GM15510 (cell line): ENCODE data around the gene NOL12.
A peak's percentile ranks its signal among the peaks of the same experiment; 100 is the strongest.

ENCODE experiments used
- POLR2A ChIP-seq: IDR thresholded peaks from 3 replicates; pipeline ENCODE4 v1.6.1; 2011; ENCODE audit warnings: borderline replicate concordance; ENCODE audit not compliant: insufficient read length; ENCODE audit errors: extremely low read depth

Gene NOL12

DNA sequence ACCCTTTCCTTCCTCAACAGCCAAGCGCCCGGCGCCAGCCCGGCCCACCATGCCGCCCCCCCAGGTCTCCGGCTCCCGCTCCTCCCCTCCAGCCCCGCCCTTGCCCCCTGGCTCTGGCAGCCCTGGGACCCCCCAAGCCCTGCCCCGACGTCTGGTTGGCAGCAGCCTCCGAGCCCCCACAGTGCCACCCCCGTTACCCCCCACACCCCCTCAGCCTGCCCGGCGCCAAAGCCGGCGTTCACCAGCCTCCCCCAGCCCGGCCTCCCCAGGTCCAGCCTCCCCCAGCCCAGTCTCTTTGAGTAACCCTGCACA lies 30.9 kb upstream of the NOL12 start:
- no peak for TF ChIP-seq POLR2A

GRCh38 chr22:37657590-37658132 lies 28.5 kb upstream of the NOL12 start:
- TF ChIP-seq POLR2A, result no peak

DNA sequence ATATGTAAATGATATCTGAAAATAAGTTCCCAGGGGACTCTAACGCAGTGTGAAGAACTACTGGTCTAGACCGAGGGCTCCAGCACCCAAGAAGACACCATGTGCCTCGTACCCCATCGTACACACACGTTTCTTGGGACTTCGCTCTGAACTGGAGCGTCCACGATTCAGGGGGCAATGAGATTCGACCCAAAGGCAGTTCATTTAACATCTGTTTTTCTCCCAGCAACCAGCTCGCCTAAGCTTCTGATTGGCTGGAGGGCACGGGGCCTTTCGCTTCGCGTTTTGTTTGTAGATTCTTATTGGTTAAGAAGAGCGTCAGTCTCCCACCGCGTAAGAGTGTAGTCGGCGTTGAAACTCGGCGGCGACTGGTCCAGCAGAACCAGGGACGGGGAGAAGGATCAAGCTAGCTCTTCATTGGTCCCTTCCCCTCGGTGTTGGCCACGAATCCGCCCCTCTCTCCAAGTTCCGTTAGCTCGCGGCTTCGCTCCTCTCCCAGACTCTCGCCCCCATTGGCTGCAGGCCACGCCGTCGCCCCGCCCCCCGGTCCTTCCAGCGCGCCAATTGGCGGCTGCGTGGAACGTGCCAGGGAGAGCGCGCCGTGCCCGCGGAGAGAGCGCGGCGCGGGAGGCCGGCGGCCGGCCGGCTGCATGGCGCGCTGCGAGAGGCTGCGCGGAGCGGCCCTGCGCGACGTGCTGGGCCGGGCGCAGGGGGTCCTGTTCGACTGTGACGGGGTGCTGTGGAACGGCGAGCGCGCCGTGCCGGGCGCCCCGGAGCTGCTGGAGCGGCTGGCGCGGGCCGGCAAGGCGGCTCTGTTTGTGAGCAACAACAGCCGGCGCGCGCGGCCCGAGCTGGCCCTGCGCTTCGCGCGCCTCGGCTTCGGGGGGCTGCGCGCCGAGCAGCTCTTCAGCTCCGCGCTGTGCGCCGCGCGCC lies 27.7 kb upstream of the NOL12 start, which contains the start of gene PDXP:
PDXP (plus strand) TSS at position 591 of the 933 bp plus-strand sequence; CDS start at position 651, 60 bp downstream.
- peak; percentile 90 for TF ChIP-seq POLR2A

DNA sequence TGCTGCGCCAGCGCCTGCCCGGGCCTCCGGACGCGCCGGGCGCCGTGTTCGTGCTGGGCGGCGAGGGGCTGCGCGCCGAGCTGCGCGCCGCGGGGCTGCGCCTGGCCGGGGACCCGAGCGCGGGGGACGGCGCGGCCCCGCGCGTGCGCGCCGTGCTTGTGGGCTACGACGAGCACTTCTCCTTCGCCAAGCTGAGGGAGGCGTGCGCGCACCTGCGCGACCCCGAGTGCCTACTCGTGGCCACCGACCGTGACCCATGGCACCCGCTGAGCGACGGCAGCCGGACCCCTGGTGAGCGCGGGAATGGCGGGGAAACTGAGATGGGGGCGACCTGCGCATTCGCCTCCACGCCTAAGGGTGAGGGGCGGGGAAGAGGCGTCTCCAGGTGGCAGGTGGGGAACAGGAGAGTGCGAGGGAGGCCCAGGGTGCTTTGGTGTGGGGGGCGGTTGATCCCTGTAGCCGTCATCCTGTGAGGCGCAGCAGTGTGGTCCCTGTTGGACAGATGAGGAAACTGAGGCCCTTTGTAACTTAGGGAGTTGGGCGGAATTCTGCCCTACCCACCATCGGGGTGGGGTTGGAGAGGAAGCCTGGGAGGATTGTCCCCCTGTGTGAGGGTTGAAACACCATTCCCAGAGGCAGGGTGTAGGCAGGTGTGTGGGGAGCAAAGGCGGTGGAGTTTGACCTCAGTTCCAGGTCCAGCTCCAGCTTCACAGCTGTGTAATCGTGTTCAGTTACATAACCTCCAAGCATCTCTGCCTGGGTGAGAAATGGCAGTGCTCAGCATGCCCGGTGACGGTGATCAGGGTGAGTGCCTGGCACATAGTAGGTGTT lies 26.9 kb upstream of the NOL12 start:
- TF ChIP-seq POLR2A, result no peak

- no peak for TF ChIP-seq POLR2A
Measured at GRCh38 chr22:37659897-37660708, 26.0 kb upstream of the NOL12 start.

DNA sequence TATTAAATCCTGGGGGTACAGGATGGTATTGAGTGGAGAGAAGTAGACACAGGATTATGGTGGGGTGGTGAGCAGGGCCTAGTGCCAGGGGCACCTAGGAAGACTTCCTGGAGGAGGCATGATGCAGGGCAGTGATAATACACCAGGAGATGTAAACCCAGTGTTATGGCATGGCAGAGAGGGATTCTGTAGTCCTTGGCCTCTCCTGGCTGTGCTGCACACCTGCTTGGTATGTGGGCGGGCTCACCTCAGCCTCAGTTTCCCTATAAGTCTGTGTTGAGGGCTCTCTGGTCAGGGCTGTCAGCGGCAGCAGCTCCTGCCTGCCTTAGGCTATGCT lies 25.5 kb upstream of the NOL12 start:
- TF ChIP-seq POLR2A, result no peak

GRCh38 chr22:37661160-37661924 lies 24.8 kb upstream of the NOL12 start:
- no peak for TF ChIP-seq POLR2A

DNA sequence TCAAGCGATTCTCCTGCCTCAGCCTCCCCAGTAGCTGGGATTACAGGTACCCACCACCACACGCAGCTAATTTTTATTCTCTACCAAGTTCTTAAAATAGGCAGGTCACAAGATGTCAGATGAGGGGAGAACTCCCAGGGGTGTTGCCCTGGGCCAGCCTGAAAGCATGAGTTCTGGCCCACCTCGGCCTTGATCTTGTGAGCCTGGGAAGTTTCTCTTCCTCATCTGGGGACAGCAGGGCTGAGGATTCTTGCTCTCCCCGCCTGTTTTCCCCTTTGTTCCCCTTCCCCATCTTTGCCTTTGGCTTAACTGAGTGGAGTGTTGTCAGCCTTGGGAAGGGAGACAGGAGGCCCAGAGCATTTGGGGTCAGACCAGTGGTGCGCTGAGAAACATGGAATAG lies 24.1 kb upstream of the NOL12 start:
- TF ChIP-seq POLR2A, result no peak

GRCh38 chr22:37663521-37664140 lies 22.5 kb upstream of the NOL12 start:
- TF ChIP-seq POLR2A, result no peak

GRCh38 chr22:37664249-37665101 lies 21.7 kb upstream of the NOL12 start:
- TF ChIP-seq POLR2A, result no peak

DNA sequence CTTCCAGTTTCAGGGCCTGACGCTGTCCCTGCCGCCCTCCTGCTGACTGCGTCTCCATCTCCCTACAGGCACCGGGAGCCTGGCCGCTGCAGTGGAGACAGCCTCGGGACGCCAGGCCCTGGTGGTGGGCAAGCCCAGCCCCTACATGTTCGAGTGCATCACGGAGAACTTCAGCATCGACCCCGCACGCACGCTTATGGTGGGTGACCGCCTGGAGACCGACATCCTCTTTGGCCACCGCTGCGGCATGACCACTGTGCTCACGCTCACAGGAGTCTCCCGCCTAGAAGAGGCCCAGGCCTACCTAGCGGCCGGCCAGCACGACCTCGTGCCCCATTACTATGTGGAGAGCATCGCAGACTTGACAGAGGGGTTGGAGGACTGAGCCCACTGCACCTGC lies 20.7 kb upstream of the NOL12 start:
- no peak for TF ChIP-seq POLR2A

DNA sequence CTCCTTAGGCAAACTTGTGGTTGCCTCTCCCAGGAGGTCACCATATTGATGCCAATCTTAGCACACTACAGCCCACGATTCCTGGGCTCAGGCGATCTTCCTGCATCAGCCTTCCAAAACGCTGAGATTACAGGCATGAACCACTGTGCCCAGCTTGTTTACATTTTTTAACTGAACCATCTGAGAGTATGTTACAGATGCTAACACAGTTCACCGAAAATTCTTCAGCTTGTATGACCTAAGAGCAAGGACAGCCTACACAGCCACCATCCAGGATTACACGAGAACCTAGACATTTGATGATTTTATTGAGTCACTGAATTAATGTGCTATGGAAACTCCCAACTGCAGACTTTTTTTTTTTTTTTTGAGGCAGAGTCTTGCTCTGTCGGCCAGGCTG lies 16.6 kb upstream of the NOL12 start:
- TF ChIP-seq POLR2A, result no peak
